Stimulated activated CD4-positive, alpha-beta T cell treated with anti-CD3 and anti-CD28 coated beads, Interleukin-2, amount 100 ng/mL, for 4 hours (primary cell): ENCODE results near the gene TIMM22.

Source experiments
- DNase-seq: peaks from one replicate; pipeline ENCODE4 v3.0.0-alpha.2; 2020; ENCODE audit warnings: low read depth

TIMM22 gene

GRCh38 chr17:1002771-1003555 is 6.0 kb downstream of the TIMM22 start:
- DNase-seq: no peak

GRCh38 chr17:1003633-1003971 is 6.7 kb downstream of the TIMM22 start:
- no peak for DNase-seq

- DNase-seq: no peak
These were observed 7.2 kb downstream of the TIMM22 start for GRCh38 chr17:1003972-1004768.

GRCh38 chr17:1004769-1005295 is 7.9 kb downstream of the TIMM22 start:
- DNase-seq: no peak

- DNase-seq: no peak
These were observed 8.5 kb downstream of the TIMM22 start for GRCh38 chr17:1005361-1005946.

GRCh38 chr17:1006054-1006453 is 9.1 kb downstream of the TIMM22 start:
- no peak for DNase-seq

GRCh38 chr17:1007310-1008007 is 10.5 kb downstream of the TIMM22 start:
- DNase-seq: no peak

- no peak for DNase-seq
These were observed 11.3 kb downstream of the TIMM22 start for GRCh38 chr17:1008008-1008761.

- DNase-seq: no peak
These were observed 12.5 kb downstream of the TIMM22 start for GRCh38 chr17:1009229-1010085.

GRCh38 chr17:1010086-1010450 is 13.1 kb downstream of the TIMM22 start:
- DNase-seq: no peak

- DNase-seq: no peak
These were observed 13.7 kb downstream of the TIMM22 start for GRCh38 chr17:1010586-1010985.

GRCh38 chr17:1011138-1011537 is 14.2 kb downstream of the TIMM22 start:
- no peak for DNase-seq

GRCh38 chr17:1011760-1012735 is 15.1 kb downstream of the TIMM22 start:
- no peak for DNase-seq

GRCh38 chr17:1012823-1013728 is 16.1 kb downstream of the TIMM22 start:
- DNase-seq: no peak

GRCh38 chr17:1013729-1014090 is 16.8 kb downstream of the TIMM22 start:
- no peak for DNase-seq

- DNase-seq: no peak
These were observed 21.6 kb downstream of the TIMM22 start for GRCh38 chr17:1018547-1018946.

GRCh38 chr17:1019451-1019850 is 22.5 kb downstream of the TIMM22 start:
- no peak for DNase-seq

GRCh38 chr17:1021147-1021546 is 24.2 kb downstream of the TIMM22 start:
- DNase-seq: no peak
